ENCODE measurements around the gene GRAMD1B.
"Not testable (repeated sequence)": the region's sequence is repeated elsewhere in the genome, so short reads cannot be mapped to it uniquely, and the experiment has no call there.

GRAMD1B gene

DNA sequence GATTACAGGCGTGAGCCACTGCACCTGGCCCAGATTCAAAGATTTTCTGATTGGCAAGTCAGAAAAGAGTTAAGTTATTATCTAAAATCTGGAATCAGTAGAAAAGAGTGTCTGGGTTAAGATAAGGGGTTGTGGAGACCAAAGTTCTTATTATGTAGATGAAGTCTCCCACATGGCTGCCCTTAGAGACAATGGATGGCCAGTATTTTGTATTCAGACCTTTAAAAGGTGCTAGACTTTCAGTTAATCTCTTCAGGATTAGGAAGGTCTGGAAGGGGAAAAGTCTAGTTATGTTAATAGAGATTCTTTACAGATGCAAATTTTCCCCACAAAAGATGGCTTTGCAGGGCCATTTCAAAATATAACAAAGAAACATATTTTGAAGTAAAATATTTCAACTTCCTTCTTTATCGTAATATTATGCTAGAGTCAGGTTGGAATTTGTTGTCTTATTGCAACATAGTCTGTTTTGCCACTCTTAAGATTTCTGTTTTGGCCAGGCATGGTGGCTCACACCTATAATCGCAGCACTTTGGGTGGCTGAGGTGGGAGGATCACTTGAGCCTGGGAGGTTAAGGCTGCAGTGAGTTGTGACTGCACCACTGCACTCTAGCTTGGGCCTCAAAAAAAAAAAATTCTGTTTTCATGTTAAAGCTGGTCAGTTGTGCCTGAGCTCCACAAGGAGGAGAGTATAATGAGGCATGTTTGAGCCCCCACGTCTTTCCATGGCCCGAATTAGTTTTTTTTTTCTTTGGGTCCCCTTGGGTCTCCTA, 14.0 kb downstream of the GRAMD1B start:
- no peak for DNase-seq (ENCODE audit: low read depth)

DNA sequence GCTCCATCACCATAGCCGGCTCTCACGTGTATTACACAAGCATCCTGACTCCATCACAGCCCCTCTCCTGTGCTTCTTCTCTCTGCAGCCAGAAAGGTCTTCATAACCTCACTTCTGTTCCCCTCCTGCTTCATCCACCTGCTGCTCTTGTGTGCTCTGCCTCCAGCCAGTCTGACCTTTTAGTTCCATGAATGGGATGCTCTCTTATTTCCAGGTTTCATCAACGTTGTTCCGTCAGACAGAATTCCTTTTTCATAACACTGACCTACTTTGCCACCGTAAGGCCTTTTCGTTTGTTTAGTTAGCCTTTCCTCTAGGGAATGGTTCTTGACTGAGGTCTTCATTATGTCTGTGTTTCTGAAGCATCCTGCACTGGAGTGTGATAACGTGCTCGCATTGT, 18.8 kb downstream of the GRAMD1B start:
- no peak for DNase-seq (ENCODE audit: low read depth)

DNA sequence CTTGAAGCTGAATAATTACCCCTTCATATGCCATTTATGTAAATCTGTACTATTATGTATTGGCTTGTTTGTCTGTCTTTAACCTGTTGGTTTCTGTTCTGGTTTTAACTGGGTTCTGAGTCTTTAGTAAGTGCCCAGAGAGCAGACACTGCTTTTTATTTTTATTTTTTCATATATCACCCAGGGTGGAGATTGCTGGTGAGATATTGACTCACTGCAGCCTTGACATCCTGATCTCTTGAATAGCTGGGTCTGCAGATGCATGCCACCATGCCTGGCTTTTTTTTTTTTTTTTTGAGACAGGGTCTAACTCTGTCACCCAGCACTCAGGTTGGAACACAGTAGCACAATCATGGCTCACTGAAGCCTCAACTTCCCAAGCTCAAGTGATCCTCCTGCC, 19.4 kb downstream of the GRAMD1B start:
- DNase-seq (ENCODE audit: low read depth) = no peak

DNA sequence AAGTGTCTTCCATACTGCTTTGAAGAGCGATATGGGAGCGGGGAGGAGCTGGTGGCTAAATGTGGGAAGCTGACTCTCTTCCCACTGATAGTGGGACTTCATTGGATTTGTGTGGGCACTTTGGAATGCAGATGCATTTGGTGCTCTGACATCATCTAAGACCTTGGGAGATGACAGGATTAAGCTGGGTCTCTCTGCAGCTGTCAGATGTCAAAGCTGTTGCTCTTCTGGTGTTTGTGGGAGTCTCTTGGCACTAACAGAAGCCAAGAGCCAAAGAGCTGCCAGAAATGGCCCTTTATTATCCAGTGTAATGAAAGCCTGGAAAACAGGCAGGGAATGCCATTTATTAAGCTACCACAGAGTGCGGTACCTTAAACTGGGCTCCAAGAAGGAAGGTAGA, 20.6 kb downstream of the GRAMD1B start:
- no peak for DNase-seq (ENCODE audit: low read depth)

DNA sequence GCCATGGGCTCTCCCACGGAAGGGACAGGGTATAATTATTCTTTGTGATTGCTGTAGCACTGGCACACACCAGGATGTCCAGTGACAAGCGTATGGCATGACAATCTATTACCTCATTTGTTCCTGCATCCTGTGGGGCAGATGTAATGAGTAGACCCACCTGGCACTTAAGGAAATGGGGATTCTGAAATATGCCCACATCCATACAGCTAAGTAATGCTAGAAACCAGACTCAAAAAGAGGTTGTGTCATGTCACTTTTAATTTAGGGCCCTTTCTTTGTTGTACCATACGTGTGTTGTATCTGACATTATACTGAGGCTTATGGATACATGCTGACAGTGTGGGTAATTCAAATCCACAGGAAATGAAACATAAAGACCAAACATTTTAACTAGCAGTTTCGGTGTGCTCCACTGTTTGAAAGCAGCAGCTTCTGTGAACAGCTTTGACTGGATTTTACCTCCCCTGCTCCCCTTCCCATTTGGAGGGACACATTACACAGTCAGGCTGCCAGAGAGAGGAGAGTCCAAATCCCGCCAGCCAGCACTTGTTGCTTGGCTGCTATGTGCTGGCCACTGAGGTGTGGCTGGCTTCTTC, 21.2 kb downstream of the GRAMD1B start:
- DNase-seq (ENCODE audit: low read depth) = no peak

DNA sequence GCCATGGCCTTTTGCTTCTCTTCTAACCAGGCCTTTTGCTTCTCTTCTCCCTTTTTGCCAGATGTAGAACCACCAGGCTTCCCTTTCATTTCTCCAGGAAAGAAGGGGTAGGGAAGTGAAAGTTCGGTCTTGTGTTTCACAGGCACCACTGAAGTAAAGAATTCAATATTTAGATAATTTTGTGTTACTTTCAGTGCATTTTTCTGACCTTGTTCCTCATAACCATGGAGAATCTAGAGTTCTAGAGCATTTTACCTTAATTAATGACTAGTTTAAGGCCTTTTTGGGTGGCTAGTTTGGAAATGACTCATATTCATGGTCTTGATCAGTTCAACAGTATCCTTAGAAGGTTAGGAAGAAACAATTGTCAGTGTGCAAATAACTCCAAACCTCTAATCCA, 22.7 kb downstream of the GRAMD1B start:
- no peak for DNase-seq (ENCODE audit: low read depth)

DNA sequence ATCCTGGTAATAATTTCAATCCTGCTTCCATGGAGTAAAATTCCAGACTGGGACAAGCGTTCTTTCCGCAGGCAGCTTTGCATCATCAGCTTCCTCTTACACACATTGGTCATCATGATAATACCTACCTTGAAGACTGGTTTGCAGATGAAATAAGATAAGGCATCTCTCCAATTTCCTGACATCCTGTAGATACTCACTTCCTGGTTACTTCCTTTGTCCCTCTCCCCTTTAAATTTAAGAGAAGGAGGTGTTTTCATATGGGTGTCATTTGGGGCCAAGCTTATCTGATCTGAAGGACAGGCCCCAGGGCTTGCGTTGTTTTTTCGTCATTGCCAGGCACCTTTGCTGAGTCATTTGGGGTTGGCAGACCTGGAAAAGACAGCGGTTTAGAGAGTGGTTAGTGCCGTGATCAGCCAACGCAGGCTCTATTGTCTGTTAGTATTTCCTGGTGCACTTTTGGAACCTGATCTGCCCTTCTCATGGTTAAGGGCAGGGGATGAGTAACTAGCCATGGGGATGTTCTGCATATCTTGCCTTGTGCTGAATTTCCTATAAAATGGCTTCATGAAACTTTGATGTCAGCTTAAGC, 24.1 kb downstream of the GRAMD1B start:
- DNase-seq (ENCODE audit: low read depth) = peak; percentile 51

DNA sequence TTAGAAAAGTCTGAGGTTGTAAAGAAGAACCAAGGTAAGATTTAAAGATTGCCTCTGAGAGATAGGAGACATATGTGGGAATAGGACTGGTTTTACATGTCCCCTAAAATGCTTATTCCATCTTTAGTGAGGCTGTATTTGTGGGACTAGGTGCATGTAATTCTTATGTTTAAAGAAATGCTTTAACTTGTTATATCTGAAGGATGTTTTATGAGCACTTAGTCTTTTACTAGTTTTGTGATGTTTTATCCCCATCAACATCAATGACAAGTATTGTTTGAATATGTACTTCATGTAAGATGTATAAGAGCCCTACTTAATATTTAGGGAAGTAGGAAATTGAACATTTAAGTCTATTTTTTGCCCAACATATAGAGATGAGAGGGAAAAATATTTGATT, 24.7 kb downstream of the GRAMD1B start:
- no peak for DNase-seq (ENCODE audit: low read depth)

DNA sequence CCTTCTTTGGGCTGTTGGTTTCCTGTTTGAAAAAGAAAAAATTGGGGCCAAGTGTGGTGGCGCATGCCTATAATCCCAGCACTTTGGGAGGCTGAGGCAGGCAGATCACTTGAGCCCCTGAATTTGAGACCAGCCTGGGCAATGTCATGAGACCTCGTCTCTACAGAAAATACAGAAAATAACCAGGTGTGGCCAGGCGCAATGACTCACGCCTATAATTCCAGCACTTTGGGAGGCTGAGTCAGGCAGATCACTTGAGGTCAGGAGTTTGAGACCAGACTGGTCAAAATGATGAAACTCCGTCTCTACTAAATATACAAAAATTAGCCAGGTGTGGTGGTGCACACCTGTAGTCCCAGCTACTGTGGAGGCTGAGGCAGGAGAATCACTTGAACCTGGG, 26.4 kb downstream of the GRAMD1B start:
- DNase-seq (ENCODE audit: low read depth) = not testable (repeated sequence)

DNA sequence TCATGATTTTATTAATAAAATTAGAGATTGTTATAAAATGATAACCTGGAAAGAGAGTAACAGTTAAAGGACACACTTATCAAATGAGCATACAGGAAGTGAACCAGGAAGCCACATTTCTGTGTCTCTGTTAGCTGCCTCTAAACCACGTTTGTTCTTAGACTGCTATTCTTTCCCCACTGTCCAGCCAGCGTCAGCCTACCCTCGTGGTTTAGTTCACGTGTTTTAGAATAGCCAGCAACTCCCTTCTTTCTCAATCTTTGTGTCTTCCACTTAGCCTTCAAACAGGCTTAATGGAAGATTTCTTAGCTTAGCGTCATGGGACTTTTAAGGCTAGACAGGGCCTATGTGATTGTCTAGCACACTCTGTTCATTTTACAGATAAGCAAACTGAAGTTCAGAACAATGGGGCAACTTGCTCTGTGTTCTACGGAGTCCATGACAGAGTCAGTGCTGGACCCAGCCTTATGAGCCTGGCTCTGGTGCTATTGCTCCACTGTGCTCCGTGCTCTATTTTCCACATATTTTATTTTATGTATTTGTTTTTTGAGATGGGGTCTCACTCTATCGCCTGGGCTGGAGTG, 27.2 kb downstream of the GRAMD1B start:
- no peak for DNase-seq (ENCODE audit: low read depth)

DNA sequence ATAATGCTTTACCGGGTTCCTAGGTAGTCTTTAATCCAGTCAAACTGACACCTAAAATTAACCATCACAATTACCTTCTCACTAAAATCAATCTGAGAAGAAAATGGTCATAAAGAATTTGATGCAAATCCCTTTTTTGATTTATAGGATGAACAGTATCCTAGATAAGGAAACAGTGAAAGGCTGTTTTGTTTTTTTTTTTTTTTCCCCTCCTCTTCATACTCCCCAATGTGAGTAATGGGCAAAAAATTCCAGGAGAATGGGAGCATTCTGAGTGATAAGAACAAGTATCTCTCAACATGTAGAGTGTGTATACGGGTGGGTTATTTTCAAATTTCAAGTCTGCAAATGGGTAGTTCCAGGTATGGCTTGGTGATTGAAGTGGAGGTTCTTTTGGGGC, 28.4 kb downstream of the GRAMD1B start:
- DNase-seq (ENCODE audit: low read depth) = no peak

DNA sequence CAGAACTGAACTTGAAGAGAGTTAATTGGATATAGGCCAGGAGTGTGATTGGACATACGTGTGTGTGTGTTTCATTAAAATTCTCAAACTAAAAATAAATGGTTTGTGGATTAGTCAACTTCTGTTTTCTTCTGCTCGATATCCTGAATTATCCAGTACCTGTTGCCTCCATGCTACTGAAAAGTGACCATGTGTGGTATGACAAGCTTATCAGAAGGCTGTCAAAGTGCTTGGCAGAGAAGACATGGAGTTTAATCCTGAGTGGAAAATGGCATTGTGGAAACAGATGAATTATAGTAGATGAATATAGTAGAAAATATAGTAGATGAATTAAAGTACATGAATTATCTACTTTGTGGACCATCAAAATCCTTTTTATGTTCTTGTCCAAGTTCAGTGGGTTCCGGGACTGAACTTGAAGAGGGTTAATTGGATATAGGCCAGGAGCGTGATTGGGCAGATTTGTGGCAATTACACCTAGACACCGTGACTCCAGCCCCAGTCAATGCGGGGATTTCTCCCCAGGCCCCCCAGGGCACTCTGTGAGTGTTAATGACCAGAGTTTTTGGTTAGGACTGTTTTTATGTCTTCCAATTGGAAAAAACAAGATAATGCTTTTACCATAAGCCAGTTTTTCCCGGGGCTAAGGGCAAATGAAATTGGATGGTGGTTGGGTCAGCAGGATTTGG, 30.1 kb downstream of the GRAMD1B start:
- DNase-seq (ENCODE audit: low read depth) = no peak

DNA sequence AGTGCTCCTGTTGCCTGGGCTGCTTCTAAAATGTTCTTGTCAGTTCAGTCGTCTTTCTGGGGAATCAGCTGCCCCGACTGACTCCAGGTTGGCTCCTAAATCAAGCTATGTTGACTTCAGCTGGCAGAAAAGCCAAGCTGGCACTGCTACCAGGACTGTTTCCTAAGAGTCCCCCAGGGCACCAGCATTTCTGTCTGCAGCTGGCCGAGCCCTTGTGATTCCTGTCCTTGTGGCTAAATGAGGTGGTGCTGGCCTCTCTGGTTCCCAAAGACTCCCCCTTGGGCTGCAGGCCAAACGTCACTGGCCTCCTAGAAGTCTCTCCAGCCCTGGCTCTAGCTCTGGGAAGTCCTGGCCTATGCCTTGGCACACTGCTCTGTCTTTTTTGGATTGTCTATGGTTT, 31.1 kb downstream of the GRAMD1B start:
- DNase-seq (ENCODE audit: low read depth) = no peak

DNA sequence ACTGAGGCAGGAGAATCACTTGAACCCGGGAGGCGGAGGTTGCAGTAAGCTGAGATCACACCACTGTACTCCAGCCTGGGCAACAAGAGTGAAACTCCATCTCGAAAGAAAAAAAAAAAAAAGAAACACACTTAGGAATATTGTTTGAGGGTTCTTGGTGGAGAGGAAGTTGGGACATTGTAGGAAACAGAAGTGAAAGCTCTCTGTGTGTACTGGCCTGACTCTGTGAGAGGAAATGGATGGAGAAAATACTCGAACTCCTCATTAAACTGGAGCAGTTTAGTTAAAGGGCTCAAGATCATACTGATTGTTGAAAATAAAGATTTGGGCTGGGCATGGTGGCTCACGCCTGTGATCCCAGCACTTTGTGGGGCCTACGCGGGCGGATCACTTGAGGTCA, 35.6 kb downstream of the GRAMD1B start:
- DNase-seq (ENCODE audit: low read depth) = not testable (repeated sequence)

DNA sequence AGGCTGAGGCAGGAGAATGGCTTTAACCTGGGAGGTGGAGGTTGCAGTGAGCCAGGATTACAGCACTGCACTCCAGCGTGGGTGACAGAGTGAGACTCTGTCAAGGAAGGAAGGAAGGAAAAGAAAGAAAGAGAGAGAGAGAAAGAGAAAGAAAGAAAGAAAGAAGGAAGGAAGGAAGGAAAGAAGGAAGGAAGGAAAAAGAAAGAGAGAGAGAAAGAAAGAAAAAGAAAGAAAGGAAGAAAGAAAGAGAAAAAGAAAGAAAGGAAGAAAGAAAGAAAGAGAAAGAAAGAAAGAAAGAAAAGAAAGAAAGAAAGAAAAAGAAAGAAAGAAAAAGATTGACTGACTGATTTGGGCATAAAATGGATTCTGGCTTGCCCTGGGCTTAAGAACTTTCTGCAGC, 36.1 kb downstream of the GRAMD1B start:
- DNase-seq (ENCODE audit: low read depth) = not testable (repeated sequence)

DNA sequence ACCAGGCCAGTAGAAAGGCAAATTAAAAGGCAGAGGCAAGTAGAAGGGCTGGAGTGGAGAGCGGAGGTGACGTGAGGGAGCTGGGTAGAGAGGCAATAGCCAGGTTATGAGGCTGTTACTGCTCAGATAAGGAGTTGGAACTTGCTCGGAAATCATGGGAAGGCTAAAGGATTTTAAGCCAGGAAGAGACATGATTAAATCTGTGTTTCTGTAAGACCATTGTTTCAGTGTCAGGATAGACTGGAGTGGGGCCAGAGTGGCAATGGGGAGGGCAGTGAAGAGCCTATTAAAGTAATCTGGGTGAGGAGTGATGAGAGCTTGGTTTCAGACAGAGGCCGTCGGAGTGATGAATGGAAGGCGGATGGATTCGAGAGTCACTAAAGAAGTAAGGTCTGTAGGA, 39.0 kb downstream of the GRAMD1B start:
- DNase-seq (ENCODE audit: low read depth) = no peak

DNA sequence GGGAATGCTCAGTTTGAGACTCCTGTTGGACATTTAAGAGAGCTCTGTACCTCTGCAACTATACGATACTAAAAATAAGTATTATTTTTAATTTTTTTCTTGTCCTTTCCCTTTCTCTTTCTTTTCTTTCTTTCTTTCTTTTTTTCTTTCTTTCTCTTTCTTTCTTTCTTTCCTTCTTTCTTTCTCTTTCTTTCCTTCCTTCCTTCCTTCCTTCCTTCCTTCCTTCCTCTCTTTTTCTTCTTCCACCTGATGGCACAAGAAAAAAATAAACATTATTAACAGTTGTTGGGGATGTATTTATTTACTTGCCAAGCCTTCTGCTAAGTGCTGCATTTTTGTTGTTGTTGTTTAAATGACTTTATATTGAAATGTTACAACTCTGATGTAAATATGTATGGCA, 39.5 kb downstream of the GRAMD1B start:
- no peak for DNase-seq (ENCODE audit: low read depth)

DNA sequence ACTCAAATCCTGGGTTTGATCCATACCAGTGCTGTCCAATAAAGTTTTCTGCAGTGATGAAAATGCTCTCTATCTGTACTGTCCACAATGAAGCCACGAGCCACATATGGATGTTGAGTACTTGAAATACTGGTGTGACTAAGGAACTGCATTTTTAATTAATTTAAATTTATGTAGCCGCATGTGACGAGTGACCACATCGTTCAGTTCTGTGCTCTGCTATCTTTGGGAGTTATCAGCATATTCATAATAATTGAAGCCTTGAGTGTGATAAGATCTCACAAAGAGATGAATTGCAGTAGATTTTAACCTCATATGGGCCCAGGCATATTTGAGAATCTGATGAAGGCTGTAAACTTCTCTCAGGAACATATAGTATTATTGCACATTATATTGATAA, 40.8 kb downstream of the GRAMD1B start:
- no peak for DNase-seq (ENCODE audit: low read depth)

DNA sequence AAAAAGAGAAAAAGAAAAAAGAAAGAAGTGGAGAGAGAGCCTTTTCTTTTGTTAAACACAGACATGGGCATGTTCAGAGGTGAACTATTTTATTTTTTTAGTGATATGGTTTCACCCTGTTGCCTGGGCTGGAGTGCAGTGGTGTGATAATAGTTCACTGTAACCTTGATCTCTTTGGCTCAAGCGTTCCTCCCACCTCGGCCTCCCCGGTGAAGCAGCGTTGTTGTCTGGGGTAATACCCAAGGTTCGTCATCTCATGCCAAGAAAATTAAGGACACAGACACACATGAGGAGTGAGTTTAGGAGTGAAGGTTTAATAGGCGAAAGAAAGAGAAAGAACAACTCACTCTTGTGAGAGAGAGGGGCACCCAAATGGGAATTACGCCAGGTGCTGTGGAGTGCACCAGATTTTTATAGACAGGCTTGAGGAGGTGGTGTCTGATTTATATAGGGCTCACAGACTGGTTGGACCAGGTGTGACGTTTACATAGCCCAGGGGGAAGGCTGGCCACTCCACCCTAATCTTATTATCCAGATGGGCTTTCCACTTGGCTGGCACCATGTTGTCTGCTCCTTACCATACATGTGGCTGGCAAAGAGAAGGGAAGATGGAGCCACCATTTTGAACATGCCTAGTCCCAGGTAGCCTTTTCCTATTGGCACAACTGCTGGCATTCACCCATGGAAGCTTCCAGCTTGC, 42.3 kb downstream of the GRAMD1B start:
- DNase-seq (ENCODE audit: low read depth) = no peak

DNA sequence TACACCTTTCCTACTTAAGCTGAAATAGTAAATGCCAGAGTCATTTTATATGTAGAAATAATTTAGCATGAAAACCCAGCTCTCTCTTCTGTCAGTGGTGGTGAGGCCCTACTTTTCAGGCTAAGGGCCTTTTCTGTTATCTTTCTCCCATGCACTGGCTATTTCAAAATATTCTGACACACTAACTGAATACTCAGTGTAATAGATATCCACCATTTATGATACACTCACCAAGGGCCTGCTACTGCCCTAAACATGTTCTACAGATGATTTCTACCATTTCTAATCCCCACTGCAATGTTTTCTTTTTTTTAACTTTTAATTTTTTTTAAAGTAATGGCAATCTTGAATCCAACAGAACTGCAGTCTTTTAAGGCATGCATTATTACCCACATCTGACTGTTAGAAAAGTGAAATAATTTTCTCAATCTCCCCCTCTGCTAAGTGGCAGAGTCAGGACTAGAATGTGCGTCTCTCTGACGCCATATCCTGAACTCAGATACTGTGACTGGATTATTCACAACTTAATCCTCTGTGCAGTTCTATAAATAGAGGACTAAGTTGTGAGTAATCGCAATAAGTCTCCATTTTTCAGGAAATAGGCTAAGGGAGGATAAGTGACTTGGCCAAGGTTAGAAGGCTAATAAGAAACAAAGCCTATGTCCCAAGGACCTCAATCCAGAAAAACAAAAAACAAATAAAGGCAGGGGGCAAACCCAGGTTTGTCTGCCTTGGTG, 44.0 kb downstream of the GRAMD1B start:
- no peak for DNase-seq (ENCODE audit: low read depth)

DNA sequence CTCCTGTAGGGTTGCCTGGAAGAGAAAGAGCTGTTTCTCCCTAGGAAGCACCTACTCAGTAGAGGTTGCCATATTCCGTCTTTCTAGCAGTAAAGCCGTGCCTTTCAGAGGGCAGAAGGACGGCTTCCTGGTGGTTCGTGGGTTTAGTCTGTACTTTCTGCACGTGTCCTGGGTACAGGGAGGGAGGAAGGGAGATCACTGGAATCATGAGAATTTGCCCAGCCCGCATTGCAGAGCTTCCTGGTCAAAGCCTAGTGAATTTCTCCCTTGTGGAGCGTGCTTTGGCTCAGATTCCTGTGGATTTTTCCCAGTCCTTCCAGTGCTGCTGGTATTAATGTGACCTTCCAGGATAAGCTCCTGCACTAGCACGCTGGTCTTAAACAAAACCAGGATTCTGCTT, 44.9 kb downstream of the GRAMD1B start:
- no peak for DNase-seq (ENCODE audit: low read depth)
